ENCODE measurements around the gene GSTCD.
A peak's percentile ranks its signal among the peaks of the same experiment; 100 is the strongest.
"Not testable (repeated sequence)": the region's sequence is repeated elsewhere in the genome, so short reads cannot be mapped to it uniquely, and the experiment has no call there.

The GSTCD gene, protein sequence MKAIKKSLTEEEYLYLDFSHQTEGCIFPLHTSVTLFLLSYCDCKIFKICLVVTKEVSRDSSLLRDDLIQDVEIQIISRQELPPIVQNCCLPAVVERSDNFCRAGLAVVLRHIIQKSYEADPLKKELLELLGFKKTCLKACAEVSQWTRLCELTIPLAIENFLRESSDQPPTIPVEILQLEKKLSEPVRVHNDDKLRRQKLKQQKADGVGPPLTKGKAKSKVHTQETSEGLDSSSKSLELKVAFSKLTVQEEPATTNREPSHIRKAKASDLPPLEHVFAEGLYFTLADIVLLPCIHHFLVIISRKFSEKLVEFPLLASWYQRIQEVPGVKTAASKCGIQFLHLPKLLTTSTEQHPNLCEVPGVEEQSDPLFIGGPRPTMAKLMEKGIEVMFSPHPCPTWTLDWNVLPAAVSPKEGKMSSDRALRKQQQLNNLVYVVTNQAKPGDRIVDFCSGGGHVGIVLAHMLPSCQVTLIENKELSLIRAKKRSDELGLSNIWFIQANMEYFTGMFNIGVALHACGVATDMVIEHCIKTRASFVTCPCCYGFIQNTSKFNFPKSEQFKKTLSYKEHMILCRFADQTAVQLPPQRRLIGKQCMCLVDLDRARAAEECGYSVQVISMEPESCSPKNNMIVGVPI

DNA sequence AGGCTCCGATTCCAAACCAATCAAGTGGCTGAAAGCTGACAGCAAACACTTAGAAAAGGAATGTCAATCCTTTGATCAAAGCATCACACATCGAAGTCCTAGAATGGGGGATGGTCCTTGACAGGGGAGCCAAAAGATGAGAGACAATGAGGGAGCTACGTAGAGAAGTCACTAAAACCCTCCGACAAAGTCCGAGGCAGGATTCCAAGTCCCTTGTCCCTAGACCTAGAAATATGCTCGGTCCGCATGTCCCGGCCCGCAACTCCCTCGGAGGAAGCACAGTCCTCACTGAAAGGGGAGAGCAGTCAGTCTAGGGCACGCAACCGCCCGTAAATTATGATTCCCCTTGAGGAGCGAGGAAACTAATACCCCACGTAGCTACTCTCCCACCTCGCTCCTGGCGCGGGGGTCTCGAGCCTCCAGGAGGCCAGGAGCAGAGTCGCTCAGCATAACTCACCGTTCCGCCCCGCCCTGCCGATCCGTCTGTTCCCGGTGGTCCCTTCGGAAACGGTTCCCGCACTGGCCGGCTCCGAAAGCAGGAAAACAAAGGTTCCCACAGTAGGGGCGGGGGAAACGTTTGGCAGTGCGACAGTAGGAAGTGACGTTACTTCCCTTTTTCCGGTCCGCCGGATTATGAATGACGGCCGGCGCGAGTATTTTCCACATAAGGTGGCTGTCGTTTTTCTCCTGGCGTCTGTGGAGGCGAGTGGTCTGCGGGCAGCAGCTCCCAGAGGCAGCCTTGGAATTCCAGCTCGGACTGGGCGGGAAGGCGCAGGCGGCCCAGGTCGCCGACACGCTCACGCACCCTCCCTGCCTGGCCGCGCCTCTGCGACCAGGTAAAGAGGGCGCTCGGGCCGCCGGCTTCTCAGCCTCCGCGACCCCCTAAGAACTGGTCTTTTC is at the start of gene GSTCD, which contains the start of gene INTS12:
Gene GSTCD (plus strand): TSS at position 604 of the 900 bp plus-strand sequence. CDS start 8,830 bp downstream, outside the sequence.
Gene INTS12 (minus strand): TSS at position 509 of the 900 bp plus-strand sequence. CDS start 8,684 bp downstream, outside the sequence.
- DNase-seq = peak; percentile 86

- no peak for DNase-seq
Measured at GRCh38 chr4:105659190-105659589, 49.4 kb upstream of the GSTCD start.

- DNase-seq = no peak
Measured at GRCh38 chr4:105661028-105661427, 47.6 kb upstream of the GSTCD start.

GRCh38 chr4:105662935-105663675 is 45.5 kb upstream of the GSTCD start:
- no peak for DNase-seq

GRCh38 chr4:105666693-105667092 is 41.9 kb upstream of the GSTCD start:
- DNase-seq = no peak

DNA sequence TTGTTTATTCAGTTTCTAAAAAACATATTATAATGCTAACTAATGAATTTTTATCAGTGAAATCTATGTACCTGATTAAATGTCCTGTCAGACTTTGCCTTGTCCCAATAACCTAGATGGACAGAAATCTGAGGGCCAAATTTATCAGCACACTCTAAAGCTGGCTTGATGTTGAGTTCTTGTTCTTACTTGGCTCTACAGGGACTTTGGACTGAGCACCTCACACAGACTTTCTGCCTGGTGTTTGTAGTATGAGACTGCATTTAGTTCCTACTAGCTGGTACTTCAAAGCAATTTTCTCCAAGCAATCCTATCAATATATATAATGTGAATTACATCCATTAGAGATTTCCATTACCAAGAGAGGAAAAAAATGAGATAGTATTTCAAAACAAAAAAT is 37.9 kb upstream of the GSTCD start:
- no peak for DNase-seq

GRCh38 chr4:105671301-105671700 is 37.3 kb upstream of the GSTCD start:
- DNase-seq = no peak

- no peak for DNase-seq
Measured at GRCh38 chr4:105674011-105674410, 34.6 kb upstream of the GSTCD start.

GRCh38 chr4:105677709-105678108 is 30.9 kb upstream of the GSTCD start:
- DNase-seq = no peak

GRCh38 chr4:105679186-105679585 is 29.4 kb upstream of the GSTCD start:
- DNase-seq = no peak

DNA sequence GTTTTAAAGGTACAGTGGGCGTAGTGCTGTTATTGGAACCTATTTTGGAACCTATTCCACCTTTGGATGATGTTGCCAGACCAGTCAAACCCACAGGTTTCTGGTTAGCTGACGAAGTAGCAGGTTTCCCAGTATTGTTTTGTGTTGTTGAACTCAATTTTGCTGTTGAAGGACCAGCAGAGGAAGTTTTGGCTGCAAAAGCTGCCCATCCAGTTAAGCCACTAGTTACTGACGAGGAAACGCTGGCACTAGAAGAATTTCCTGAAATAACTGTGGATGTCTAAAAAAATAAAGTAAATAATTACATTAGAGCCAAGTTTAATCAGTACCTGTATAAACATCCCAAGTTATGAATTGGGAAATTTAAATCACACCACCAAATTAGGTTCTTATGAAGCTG is 25.5 kb upstream of the GSTCD start:
- no peak for DNase-seq

GRCh38 chr4:105686571-105686970 is 22.0 kb upstream of the GSTCD start:
- DNase-seq = no peak

GRCh38 chr4:105694812-105695211 is 13.8 kb upstream of the GSTCD start:
- not testable (repeated sequence) for DNase-seq

DNA sequence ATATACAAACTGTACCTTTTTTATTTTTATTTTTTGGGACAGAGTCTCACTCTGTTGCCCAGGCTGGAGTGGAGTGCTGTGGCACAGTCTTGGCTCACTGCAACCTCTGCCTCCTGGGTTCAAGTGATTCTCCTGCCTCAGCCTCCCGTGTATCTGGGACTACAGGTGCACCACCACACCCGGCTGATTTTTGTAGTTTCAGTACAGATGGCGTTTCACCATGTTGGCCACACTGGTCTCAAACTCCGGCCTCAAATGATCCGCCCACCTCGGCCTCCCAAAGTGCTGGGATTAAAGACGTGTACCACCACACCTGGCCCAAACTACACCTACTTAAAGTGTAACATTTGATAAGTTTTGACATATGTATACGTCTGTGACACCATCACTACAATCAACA is 12.8 kb upstream of the GSTCD start:
- DNase-seq = not testable (repeated sequence)

- DNase-seq = no peak
Measured at GRCh38 chr4:105698607-105699006, 10.0 kb upstream of the GSTCD start.

DNA sequence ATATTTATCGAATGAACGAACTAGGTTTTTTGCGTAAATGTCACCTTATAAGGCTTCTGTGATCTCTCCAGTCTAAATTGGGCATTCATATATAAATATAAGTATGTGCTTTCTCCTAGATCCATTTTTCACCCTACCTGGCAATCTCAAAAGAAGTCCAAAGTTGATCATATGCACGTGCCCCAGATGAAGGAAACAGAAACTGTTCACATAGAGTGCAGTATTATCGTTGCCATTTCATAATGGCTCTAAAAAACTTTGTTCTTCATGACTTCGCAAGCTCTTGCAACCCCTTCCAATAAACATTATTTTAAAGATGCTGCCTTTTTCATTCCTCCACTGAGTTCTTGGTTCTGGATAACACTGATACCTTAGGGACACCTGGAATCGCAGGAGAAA is 803 bp upstream of the GSTCD start:
- no peak for DNase-seq

- DNase-seq = no peak
Measured at GRCh38 chr4:105709081-105709450, 482 bp downstream of the GSTCD start.

DNA sequence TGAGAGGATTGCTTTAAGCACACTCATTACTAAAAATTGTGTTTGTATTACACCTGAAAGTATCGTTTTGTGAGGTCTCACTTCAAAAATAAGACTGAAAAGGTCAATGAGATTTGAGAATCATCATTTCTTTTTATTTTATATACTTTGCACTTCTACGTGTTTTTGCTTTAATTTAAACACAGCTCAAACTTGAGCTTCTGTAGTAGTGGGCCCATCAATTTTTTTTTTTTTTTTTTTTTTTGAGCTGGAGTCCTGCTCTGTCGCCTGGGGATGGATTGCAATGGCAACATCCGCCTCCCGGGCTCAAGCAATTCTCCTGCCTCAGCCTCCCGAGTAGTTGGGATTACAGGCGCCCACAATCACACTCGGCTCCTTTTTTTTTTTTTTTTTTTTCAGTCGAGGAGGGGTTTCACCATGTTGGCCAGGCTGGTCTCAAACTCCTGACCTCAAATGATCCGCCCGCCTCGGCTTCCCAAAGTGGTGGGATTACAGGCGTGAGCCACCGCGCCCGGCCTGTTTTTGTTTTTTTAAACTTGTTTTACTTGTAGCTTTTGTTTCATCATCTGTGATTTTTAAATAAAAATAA is 1.5 kb downstream of the GSTCD start:
- no peak for DNase-seq

DNA sequence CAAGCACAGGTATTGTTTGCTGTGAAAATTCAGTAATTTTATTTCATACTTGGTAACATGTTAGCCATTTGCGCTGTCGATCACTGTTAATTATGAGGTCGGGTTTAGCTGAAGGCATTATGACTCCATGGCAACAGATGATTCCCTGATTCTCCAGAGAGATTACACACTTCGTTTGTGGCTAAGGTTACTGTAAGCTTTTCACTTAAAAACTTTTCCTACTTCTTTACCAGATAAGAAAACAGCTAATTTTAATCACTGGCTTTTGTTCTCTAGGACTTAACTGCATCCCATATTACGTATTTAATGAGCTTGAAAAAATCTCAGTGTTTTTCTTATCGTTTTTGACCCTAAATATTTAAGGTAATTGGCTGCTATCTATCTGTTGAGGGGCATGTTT is 2.1 kb downstream of the GSTCD start:
- no peak for DNase-seq

DNA sequence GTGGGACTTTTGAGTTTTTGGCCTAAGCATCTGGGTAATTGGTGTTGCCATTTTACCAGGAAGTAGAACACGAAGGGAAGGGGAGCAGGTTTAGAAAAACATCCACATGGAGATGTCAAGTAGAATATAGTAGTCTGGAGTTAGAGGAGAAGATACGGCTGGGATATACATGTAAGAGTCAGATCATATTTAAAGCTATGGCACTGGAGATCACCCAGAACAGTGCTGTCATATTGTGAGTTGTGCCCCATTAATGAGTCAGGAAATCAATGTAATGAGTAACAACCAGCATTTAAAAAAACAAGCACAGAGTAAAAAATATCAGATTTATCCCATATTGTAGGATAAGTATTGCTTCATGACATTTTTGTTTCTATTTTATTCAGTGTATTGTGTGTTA is 4.2 kb downstream of the GSTCD start:
- no peak for DNase-seq

DNA sequence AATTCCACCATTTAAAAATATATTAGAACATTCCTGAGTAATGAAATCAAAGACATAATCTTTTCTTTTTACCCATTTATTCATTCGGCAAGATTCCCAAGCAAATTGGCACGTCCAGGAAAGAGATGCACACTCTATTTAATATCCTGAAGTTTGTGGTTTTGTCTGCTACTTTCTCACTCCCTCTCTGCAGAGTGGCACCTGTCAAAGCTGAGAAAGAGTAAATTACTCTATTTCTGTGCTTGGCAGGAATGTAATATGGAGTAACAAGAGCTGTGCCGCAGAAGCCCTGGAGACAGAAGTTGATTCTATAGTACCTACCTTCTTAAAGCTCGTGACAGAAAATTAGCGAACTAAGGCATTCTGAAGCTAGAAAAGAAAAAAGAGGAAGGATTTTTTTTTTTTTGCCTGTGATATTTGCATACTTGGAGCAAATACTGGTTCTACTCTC is 5.5 kb downstream of the GSTCD start:
- DNase-seq = no peak

- no peak for DNase-seq
Measured at GRCh38 chr4:105714932-105715331, 6.3 kb downstream of the GSTCD start.

All from CD4-positive, alpha-beta T cell treated with Interleukin-6 for 4 hours (primary cell).